ENCODE measurements around the gene LHFPL2. TPM values are rescaled to one million over a fixed set of nuclear protein-coding genes. Genes with fewer than 3 reads are reported as not detected.

Gene LHFPL2
- total and polyA plus RNA-seq, 3 donors from 2014 or later, result 24.8 to 48.6 (median 42.8) TPM

DNA sequence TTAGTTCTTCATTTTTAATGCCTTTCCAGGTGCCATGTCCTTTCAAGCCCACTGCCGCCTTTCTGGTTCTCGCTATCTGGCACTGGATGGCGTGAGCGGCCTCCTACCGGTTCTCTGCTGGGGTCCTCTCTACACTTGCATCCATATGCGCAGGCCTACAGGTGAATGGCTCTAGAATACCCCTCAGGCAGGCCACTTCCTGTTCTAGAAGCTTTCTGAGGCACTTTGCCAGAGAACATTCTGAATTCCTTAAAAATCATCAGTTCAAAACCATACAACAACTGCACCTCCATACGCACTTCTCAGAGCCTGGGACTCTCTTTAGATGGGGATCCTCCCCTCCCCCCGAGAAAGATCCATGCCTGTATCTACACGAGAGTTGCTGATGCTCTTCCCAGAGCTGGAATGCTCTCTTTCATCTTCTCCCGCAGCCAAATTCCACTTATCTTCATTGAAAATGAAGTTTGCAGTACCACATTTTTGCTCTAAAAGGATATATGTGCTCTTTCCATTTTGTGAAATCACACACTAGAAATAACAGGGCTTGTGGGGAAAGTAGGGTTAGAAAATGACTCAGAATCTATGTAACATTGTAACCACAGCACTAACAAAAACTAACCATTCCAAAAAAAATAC lies 1.4 kb upstream of the LHFPL2 start:
- intact Hi-C loops (cut with DNase I; ENCODE audit: low total_unique reads), result no loop called here
- peak; percentile 43 for DNase-seq
- Histone ChIP-seq H3K4me3 (peak overlapping the region in 1 of 2 donors; percentile 78), H3K27me3 (no peaks in the 10 kb centered on the region), H3K9me3 (no peaks in the 10 kb centered on the region), H3K27ac (peak overlapping the region; percentile 96 to 98), H3K4me1 (peaks cover 42% of the 10 kb centered on the region), H3K36me3 (ENCODE audit: low read depth, missing control alignments) (no peaks in the 10 kb centered on the region)
- TF ChIP-seq POLR2A (IDR thresholded peaks at IDR 0.05), result no peak
- TF ChIP-seq, protein P1, sequence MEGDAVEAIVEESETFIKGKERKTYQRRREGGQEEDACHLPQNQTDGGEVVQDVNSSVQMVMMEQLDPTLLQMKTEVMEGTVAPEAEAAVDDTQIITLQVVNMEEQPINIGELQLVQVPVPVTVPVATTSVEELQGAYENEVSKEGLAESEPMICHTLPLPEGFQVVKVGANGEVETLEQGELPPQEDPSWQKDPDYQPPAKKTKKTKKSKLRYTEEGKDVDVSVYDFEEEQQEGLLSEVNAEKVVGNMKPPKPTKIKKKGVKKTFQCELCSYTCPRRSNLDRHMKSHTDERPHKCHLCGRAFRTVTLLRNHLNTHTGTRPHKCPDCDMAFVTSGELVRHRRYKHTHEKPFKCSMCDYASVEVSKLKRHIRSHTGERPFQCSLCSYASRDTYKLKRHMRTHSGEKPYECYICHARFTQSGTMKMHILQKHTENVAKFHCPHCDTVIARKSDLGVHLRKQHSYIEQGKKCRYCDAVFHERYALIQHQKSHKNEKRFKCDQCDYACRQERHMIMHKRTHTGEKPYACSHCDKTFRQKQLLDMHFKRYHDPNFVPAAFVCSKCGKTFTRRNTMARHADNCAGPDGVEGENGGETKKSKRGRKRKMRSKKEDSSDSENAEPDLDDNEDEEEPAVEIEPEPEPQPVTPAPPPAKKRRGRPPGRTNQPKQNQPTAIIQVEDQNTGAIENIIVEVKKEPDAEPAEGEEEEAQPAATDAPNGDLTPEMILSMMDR (IDR thresholded peaks at IDR 0.05), result no peak
- WGBS, 2 donors, result 47 to 55% methylated on average over 10 of the region's 10 CpGs

DNA sequence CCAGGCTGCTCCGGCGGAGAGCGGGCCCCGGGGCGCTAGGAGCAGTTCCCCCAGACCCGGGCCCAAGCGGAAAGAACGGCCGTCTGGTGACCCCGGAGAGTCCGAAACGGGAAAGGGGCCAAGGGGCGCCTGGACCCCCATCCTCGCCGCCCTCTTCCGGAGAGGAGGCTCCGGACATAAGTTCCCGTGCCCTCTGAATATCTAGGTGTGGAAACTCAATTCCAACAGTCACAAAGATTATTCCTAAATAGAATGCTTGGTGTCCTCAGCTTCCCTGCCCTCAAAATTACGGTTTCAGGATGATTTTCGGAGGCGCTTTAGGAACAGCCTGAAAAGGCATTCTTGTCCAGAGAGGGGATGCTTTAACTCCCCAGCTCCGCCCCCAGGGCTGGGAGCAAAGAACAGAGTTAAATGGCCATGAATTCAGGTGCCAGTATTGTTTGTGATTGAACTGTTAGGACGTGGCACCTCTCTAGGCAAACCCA lies 681 bp upstream of the LHFPL2 start:
- intact Hi-C loops (cut with DNase I; ENCODE audit: low total_unique reads), result no loop called here
- peak overlapping the region; percentile 78 to 83 for H3K4me3 ChIP-seq
- H3K4me1 ChIP-seq, result peaks cover 43% of the 10 kb centered on the region
- H3K27ac ChIP-seq, result peak overlapping the region; percentile 96 to 98
- H3K36me3 ChIP-seq (ENCODE audit: low read depth, missing control alignments), result no peaks in the 10 kb centered on the region
- H3K27me3 ChIP-seq, result no peaks in the 10 kb centered on the region
- DNase-seq, result no peak
- no peaks in the 10 kb centered on the region for H3K9me3 ChIP-seq
- WGBS, 2 donors, result 5 to 9% methylated on average over 5 to 22 of the region's 23 CpGs
- no peak for TF ChIP-seq POLR2A (IDR thresholded peaks at IDR 0.05)
- TF ChIP-seq, protein P1 (IDR thresholded peaks at IDR 0.05), result no peak

DNA sequence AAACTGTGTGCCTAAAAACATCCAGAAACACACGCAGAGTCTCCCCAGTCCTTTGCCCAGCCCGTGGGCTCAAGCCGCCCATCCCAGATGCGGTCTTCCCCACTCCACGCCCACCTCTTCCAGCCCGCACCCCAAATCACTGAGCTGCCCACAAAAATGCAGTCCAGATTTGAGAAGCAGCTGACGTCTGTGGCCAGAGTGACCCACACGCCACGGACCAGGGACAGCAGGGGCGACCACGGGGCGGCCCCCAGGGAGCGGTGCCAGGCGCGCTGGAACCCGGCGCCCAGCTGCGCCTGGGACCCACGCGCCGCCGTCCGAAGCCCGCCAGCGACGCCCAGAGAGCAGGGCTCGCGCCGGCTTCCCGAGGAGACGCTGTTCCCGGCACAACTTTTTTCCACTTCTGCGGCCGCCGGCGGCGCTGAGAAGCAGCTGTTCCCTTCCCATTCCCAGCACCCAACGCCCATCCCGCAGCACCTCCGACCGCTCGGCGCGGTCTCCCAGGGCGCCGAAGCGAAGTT lies 674 bp downstream of the LHFPL2 start:
- peak; percentile 57 for DNase-seq
- peak overlapping the region; percentile 78 to 83 for H3K4me3 ChIP-seq
- no peaks in the 10 kb centered on the region for H3K27me3 ChIP-seq
- no peak for TF ChIP-seq POLR2A (IDR thresholded peaks at IDR 0.05)
- TF ChIP-seq, protein P1 (IDR thresholded peaks at IDR 0.05), result no peak
- H3K9me3 ChIP-seq, result no peaks in the 10 kb centered on the region
- H3K4me1 ChIP-seq, result peaks cover 41% of the 10 kb centered on the region
- peak overlapping the region; percentile 85 to 98 for H3K27ac ChIP-seq
- no peaks in the 10 kb centered on the region for H3K36me3 ChIP-seq (ENCODE audit: low read depth, missing control alignments)
- intact Hi-C loops (cut with DNase I; ENCODE audit: low total_unique reads), result no loop called here
- WGBS, 2 donors, result 0% methylated on average over 7 to 32 of the region's 47 CpGs

DNA sequence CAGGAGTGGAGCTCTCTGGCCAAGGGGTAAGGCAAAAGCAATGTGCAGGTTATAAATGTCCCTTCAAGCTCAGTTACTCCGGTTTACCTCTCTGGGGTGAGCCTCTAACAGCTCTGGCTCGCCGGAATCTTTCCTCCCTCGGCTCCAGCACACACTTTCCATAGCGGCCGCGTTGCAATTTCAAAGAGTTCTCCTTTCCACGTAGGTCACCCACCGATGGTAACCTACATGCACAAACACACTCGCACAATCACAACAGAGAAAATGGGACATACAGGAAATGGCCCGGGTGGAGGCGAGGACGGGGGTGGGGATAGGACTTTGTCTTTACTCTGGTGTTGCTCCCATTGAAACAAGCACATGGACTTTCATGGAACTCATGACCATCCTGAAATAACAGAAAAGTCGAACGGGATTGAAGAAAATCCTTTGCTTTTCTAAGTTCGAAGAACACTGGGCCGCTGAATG lies 1.2 kb downstream of the LHFPL2 start:
- intact Hi-C loops (cut with DNase I; ENCODE audit: low total_unique reads), result no loop called here
- peak overlapping the region; percentile 85 to 98 for H3K27ac ChIP-seq
- 1% methylated on average over 17 of the region's 17 CpGs for WGBS, 2 donors
- TF ChIP-seq, protein P1 (IDR thresholded peaks at IDR 0.05), result no peak
- no peak for TF ChIP-seq POLR2A (IDR thresholded peaks at IDR 0.05)
- peak; percentile 46 for DNase-seq
- no peaks in the 10 kb centered on the region for H3K27me3 ChIP-seq
- no peaks in the 10 kb centered on the region for H3K36me3 ChIP-seq (ENCODE audit: low read depth, missing control alignments)
- no peaks in the 10 kb centered on the region for H3K9me3 ChIP-seq
- peak overlapping the region; percentile 78 to 83 for H3K4me3 ChIP-seq
- H3K4me1 ChIP-seq, result peaks cover 41% of the 10 kb centered on the region

Measured in testis (tissue), 3 donors.